Karpas-422 (cell line): ENCODE data around the gene MYCBPAP. TPM values are rescaled to one million over a fixed set of nuclear protein-coding genes. Genes with fewer than 3 reads are reported as not detected.

Experiments
- DNase-seq: peaks from one replicate; pipeline ENCODE4 v3.0.0-alpha.2; 2015
- H2AFZ ChIP-seq: fragments of 200-600 bp; sonication (generic); 2 replicates; pipeline ENCODE4 v1.6.1; 2014; ENCODE audit warnings: antibody characterized with exemption, low read length, mixed read lengths
- H3K27ac ChIP-seq: fragments of 200-600 bp; sonication (generic); 2 replicates; pipeline ENCODE4 v1.5.1; 2014; ENCODE audit warnings: mild to moderate bottlenecking, low read length, moderate library complexity
- H3K27me3 ChIP-seq: fragments of 200-600 bp; sonication (generic); 2 replicates; pipeline ENCODE4 v1.6.1; 2014; ENCODE audit warnings: low read length, mixed read lengths
- H3K36me3 ChIP-seq: fragments of 200-600 bp; sonication (generic); 2 replicates; pipeline ENCODE4 v1.6.1; 2014; ENCODE audit warnings: low read length, mixed read lengths; ENCODE audit not compliant: insufficient read depth
- H3K4me1 ChIP-seq: fragments of 200-600 bp; sonication (generic); 2 replicates; pipeline ENCODE4 v1.6.1; 2014; ENCODE audit warnings: mild to moderate bottlenecking, low read length, mixed read lengths
- H3K4me2 ChIP-seq: fragments of 200-600 bp; sonication (generic); 2 replicates; pipeline ENCODE4 v1.6.1; 2014; ENCODE audit warnings: low read length, low read depth, mild to moderate bottlenecking; ENCODE audit not compliant: poor library complexity, severe bottlenecking
- H3K4me3 ChIP-seq: fragments of 200-600 bp; sonication (generic); 2 replicates; pipeline ENCODE4 v1.5.1; 2014; ENCODE audit warnings: mild to moderate bottlenecking, antibody characterized with exemption, low read length, mixed read lengths
- H3K79me2 ChIP-seq: fragments of 200-600 bp; sonication (generic); 2 replicates; pipeline ENCODE4 v1.6.1; 2014; ENCODE audit warnings: mild to moderate bottlenecking, low read length, mixed read lengths
- H3K9ac ChIP-seq: fragments of 200-600 bp; sonication (generic); 2 replicates; pipeline ENCODE4 v1.6.0; 2014; ENCODE audit warnings: low read length
- H3K9me2 ChIP-seq: fragments of 200-600 bp; sonication (generic), shearing (Covaris generic); replicated peaks from 2 replicates; pipeline ENCODE4 v1.6.0; 2014; ENCODE audit warnings: mild to moderate bottlenecking, low read length, moderate library complexity; ENCODE audit not compliant: insufficient read depth
- H3K9me3 ChIP-seq: fragments of 300-700, 200-600 bp; sonication (generic); 2 replicates; pipeline ENCODE4 v1.6.1; 2014; ENCODE audit warnings: low read length, mixed read lengths
- H4K20me1 ChIP-seq: fragments of 200-600 bp; sonication (generic); 2 replicates; pipeline ENCODE4 v1.6.1; 2014; ENCODE audit warnings: mild to moderate bottlenecking, antibody characterized with exemption, low read length, low read depth; ENCODE audit not compliant: insufficient read depth
- total RNA-seq: library from RNA; depleted of rRNA; stranded (reverse); fragments of >200 nt; shearing (Covaris generic); gene quantifications from 2 replicates; pipeline ENCODE4 v1.2.3, GENCODE V29; 2014; ENCODE audit warnings: low replicate concordance; rRNA removed

The MYCBPAP gene, protein sequence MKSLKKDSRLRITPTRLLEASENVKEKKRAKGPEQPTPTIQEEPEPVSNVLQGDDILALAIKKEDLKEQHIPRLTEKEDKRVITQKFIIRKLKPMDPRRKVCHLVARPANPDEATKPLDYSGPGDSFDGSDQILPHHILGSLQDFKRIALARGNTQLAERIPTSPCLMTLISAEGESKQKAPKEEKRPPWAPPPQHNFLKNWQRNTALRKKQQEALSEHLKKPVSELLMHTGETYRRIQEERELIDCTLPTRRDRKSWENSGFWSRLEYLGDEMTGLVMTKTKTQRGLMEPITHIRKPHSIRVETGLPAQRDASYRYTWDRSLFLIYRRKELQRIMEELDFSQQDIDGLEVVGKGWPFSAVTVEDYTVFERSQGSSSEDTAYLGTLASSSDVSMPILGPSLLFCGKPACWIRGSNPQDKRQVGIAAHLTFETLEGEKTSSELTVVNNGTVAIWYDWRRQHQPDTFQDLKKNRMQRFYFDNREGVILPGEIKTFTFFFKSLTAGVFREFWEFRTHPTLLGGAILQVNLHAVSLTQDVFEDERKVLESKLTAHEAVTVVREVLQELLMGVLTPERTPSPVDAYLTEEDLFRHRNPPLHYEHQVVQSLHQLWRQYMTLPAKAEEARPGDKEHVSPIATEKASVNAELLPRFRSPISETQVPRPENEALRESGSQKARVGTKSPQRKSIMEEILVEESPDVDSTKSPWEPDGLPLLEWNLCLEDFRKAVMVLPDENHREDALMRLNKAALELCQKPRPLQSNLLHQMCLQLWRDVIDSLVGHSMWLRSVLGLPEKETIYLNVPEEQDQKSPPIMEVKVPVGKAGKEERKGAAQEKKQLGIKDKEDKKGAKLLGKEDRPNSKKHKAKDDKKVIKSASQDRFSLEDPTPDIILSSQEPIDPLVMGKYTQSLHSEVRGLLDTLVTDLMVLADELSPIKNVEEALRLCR
- 2.0 and 2.5 TPM in 2 replicates for total RNA-seq

DNA sequence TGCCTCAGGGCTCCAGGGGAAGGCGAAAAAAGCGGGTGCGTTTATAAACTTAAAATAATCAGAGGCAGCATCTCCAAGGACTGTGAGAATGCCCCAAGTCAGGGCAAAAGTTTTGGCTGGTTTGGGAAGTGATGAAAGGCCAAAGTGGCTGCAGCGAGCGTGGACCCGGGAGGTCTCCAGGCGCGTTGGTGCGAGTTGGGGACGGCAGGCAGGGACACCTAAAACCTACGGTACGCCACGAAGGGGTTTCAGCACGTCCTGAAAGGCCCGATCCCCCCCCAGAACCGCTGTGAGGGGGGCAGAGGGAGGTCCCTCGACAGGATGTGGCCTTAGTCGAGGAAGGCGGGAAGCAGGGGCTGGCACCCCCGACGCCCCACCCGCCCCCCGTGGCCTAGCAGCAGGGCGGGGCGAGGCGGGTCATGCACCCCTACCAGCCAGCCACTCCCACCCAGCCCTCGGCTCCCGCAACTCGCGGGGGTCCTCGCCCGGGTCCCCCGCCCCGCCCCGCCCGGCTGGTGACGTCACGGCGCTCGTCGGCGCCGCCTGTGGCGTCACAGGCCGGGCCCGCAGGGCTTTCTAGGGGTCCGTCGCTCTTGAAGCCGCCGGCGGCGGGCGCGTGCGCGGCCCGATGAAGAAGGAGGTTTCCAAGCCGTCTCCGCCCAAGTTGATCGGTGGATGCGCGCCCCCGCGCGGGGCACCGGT is at the start of gene MYCBPAP:
Gene MYCBPAP (plus strand): TSS at position 569 of the 702 bp plus-strand sequence. CDS start 236 bp downstream, outside the sequence.
- Histone ChIP-seq H3K27me3 (no peaks in the 10 kb centered on the region), H3K4me2 (peak within 1 kb of the TSS; percentile 100), H3K27ac (no peak within 1 kb of the TSS), H4K20me1 (no peaks in the 10 kb centered on the region), H3K9me3 (no peaks in the 10 kb centered on the region), H3K79me2 (no peaks in the 10 kb centered on the region), H2AFZ (peak within 1 kb of the TSS; percentile 99), H3K36me3 (no peaks in the 10 kb centered on the region), H3K9me2 (no peaks in the 10 kb centered on the region), H3K9ac (peak within 1 kb of the TSS; percentile 94), H3K4me3 (peak within 1 kb of the TSS; percentile 94), H3K4me1 (peaks cover 15% of the 10 kb centered on the region)
- DNase-seq: peak; percentile 94

DNA sequence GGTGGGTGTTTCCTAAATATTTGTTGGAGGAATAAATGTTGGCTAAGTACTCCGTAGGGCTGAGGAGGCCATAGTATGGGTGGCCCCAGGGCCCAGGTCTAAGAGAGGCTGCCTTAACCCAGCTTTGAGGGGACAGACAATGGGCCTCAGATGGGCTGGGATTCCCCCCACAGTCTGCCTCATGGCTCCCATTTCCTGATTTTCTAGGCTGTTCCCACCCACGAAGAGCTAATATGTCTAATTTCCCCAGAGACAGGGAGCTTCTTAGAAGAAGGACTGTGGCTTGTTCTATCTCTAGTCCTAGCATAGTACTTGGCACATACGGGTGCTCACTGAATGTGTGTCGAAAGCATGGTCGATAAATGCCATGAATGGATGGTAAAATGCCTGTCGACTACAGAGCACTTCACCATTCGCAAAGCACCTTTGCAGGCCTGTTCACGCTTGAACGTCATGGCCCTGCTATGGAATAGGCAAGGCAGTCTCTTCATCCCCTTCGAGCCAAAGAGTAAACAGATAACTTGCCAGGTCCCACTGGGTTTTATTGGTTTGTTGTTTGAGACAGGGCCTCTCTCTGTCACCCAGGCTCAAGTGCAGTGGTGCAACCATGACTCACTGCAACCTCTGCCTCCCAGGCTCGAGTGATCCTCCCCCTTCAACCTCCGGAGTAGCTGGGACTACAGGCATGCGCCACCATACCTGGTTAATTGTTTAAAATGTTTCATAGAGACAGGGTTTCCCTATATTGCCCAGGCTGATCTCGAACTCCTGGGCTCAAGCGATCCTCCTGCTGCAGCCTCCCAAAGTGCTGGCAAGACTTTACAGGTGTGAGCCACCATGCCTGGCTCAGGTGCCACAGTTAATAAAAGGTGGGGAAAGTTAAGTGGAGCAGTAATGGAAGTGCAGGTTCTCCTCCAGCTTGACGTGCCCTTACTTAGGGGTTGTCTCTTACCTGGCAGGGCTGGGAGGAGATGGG is 49.2 kb upstream of the MYCBPAP start:
- Histone ChIP-seq H3K27ac (no peak overlapping the region), H3K4me1 (0 out of 2 replicates have a peak, but pooled peaks cover 4% of the 10 kb centered on the region), H3K79me2 (no peaks in the 10 kb centered on the region), H2AFZ (no peak overlapping the region), H3K9ac (no peak overlapping the region), H4K20me1 (no peaks in the 10 kb centered on the region), H3K4me3 (no peak overlapping the region), H3K9me2 (no peaks in the 10 kb centered on the region), H3K9me3 (no peaks in the 10 kb centered on the region), H3K36me3 (no peaks in the 10 kb centered on the region), H3K4me2 (no peak overlapping the region), H3K27me3 (no peaks in the 10 kb centered on the region)
- DNase-seq: no peak

DNA sequence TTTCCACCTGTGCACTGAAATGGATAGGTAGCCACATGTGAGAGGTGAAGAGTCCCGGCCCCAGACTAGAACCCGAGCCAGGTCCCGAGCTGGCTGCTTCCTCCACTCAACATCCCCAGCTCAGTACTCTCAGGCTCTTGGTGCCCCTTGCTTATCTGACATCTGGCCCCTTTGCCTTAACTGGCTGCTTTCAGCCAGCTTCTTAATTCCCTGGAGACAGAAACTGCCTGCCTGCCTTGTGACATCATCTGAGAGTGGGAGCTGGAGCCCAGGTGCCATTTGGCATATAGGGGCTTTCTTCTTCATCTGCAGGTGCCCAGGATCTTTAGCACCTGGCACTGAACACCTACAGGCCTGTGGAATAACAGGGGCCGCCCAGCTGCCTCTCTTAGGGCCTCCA is 48.5 kb upstream of the MYCBPAP start:
- peak; percentile 44 for DNase-seq
- H3K9me3 ChIP-seq: no peaks in the 10 kb centered on the region
- H3K27me3 ChIP-seq: no peaks in the 10 kb centered on the region
- H3K36me3 ChIP-seq: no peaks in the 10 kb centered on the region
- no peak overlapping the region for H3K9ac ChIP-seq
- H3K4me1 ChIP-seq: 0 out of 2 replicates have a peak, but pooled peaks cover 4% of the 10 kb centered on the region
- H3K79me2 ChIP-seq: no peaks in the 10 kb centered on the region
- H2AFZ ChIP-seq: no peak overlapping the region
- H3K4me3 ChIP-seq: no peak overlapping the region
- H4K20me1 ChIP-seq: no peaks in the 10 kb centered on the region
- H3K27ac ChIP-seq: no peak overlapping the region
- H3K9me2 ChIP-seq: no peaks in the 10 kb centered on the region
- H3K4me2 ChIP-seq: no peak overlapping the region

DNA sequence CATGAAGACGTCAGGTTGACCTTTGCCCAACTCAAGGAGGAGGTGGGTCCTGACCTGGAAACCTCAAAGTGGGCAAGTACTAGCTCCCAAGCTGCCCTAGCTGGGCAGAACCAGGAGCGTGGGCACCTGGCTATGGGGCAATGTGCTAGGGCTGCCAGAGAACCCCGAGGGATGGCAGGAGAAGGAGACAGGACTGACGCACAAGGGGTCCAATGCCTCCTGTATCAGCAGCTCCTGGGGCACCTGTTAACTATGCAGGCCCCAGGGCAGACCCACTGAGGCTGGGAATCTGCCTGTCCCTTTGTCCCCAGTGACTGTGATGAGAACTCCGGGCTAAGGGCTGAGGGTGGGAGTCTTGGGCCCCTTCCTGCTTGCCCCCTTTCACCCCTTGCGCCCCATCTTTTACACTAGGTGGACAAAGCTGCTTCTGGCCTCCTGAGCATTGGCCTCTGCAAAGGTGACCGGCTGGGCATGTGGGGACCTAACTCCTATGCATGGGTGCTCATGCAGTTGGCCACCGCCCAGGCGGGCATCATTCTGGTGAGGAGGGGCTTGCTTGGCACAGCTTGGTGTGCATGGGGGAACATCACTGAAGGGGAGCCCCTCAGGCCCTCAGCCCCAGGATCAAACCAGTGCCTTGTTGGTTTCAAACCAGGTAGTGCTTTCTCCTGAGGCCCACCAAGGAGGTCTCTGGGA is 47.3 kb upstream of the MYCBPAP start:
- Histone ChIP-seq H3K27ac (no peak overlapping the region), H3K4me3 (no peak overlapping the region), H4K20me1 (no peaks in the 10 kb centered on the region), H3K4me1 (0 out of 2 replicates have a peak, but pooled peaks cover 4% of the 10 kb centered on the region), H3K4me2 (no peak overlapping the region), H3K79me2 (no peaks in the 10 kb centered on the region), H3K9ac (no peak overlapping the region), H3K9me3 (no peaks in the 10 kb centered on the region), H3K36me3 (no peaks in the 10 kb centered on the region), H2AFZ (no peak overlapping the region), H3K9me2 (no peaks in the 10 kb centered on the region), H3K27me3 (no peaks in the 10 kb centered on the region)
- no peak for DNase-seq

DNA sequence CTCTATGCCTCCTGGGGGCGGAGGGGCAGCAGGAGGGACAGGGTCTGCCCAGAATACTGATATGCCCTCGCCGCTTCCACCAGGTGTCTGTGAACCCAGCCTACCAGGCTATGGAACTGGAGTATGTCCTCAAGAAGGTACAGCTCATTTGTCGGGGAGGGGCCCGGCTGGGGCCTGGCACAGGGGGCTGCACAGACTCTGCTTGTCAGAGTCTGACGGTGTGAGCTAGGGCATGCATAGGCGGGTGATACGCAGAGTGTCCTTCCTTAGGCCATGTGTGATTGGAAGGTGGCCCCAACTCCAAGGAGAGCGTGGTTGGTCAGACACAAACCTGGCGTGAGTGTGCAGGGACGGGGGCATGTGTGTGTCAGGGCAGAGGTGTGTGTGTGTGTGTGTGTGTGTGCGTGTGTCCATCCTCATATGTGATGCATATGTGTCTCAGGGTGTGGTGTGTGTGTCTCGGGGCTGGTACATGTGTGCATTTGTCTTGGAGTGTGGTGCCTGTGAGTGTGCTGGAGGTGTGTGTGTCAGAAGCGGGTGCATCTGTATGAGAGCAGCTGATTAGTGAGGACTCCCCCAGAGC is 46.6 kb upstream of the MYCBPAP start:
- no peaks in the 10 kb centered on the region for H3K79me2 ChIP-seq
- H3K9ac ChIP-seq: no peak overlapping the region
- no peaks in the 10 kb centered on the region for H3K9me3 ChIP-seq
- H3K4me2 ChIP-seq: no peak overlapping the region
- H3K9me2 ChIP-seq: no peaks in the 10 kb centered on the region
- no peak overlapping the region for H3K4me3 ChIP-seq
- no peak overlapping the region for H2AFZ ChIP-seq
- DNase-seq: no peak
- H3K27ac ChIP-seq: no peak overlapping the region
- H4K20me1 ChIP-seq: no peaks in the 10 kb centered on the region
- H3K27me3 ChIP-seq: no peaks in the 10 kb centered on the region
- H3K4me1 ChIP-seq: 0 out of 2 replicates have a peak, but pooled peaks cover 4% of the 10 kb centered on the region
- H3K36me3 ChIP-seq: no peaks in the 10 kb centered on the region

DNA sequence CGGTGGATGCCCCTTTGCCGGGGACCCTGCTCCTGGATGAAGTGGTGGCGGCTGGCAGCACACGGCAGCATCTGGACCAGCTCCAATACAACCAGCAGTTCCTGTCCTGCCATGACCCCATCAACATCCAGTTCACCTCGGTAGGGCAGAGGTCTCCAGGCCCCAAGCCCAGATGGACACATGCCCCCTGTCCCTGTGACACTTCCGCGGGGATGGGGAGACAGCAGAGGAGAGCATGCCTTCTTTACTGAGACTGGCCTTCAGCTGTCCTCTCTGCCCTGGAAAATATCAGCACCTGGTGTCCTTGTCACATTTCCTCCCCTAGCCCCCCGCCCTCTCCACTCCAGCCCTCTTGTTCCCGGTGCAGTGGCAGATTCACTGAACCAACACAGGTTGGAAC is 45.8 kb upstream of the MYCBPAP start:
- no peak overlapping the region for H3K4me3 ChIP-seq
- no peak overlapping the region for H3K27ac ChIP-seq
- no peaks in the 10 kb centered on the region for H3K36me3 ChIP-seq
- H3K79me2 ChIP-seq: no peaks in the 10 kb centered on the region
- no peaks in the 10 kb centered on the region for H3K9me2 ChIP-seq
- no peaks in the 10 kb centered on the region for H4K20me1 ChIP-seq
- H3K9ac ChIP-seq: no peak overlapping the region
- H2AFZ ChIP-seq: no peak overlapping the region
- H3K4me1 ChIP-seq: 0 out of 2 replicates have a peak, but pooled peaks cover 4% of the 10 kb centered on the region
- no peaks in the 10 kb centered on the region for H3K9me3 ChIP-seq
- no peak for DNase-seq
- H3K4me2 ChIP-seq: no peak overlapping the region
- H3K27me3 ChIP-seq: no peaks in the 10 kb centered on the region
